ENCODE results near the gene RPL4.

RPL4 gene

DNA sequence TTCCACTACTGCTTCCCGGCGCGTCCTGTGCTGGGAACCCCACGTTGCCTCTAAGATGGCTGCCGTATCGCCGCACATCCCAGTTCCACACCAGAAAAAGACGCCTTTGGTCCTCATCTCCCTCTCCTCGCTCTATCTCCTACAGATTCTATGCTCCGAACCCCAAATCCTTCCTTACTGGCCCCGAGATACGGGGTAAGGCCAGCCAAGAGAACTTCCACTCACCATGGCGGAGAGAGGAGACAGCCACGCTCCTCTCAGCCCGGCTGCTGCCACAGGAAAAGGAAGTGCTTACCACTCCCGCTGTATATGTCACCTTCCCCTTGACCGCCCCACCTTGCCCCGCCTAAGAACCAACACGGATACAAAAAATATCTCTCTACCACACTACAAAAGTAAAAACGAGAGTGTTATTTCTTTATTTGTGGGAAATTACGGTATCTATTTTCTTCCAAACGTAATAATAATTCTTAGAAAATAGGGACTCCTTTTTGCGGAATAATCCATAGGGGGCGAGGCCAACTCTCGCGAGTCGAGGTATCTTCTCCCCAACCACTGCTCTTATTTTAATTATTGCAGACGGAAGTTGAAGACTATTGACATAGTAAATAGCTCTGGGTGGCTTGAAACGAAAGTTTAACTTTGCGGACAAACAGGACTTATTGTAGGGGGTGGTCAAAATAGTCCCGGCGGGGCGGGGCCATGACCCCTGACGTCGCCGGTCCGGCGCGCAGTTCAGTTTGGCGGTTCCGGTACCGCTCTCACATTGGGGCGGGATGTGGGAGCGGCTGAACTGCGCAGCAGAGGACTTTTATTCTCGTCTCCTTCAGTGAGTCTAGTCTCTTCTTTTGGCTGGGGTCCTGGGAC, at the start of gene RPL4, which contains the start of gene ZWILCH:
TSS of gene RPL4 (minus strand) at position 293 of the 867 bp plus-strand sequence. CDS start at position 228, 65 bp downstream.
TSS of gene ZWILCH (plus strand) at position 764 of the 867 bp plus-strand sequence. CDS start at position 777, 13 bp downstream.
- DNase-seq (ENCODE audit: low read depth, low spot score): peak; percentile 71
- peaks cover 45% of the 10 kb centered on the region for H3K36me3 ChIP-seq (ENCODE audit: insufficient read depth, low read length)
- H3K9ac ChIP-seq (ENCODE audit: insufficient read length): peak within 1 kb of the TSS; percentile 100
- TF ChIP-seq POLR2AphosphoS5 (IDR thresholded peaks at IDR 0.05; ENCODE audit: borderline replicate concordance, low read depth, low read length) (peak; percentile 96), EZH2 (IDR thresholded peaks at IDR 0.05) (no peak)
- peak within 1 kb of the TSS; percentile 95 for H3K27ac ChIP-seq
- peak within 1 kb of the TSS; percentile 100 for H3K4me3 ChIP-seq
- H3K9me3 ChIP-seq (ENCODE audit: low read depth, low read length): no peaks in the 10 kb centered on the region

GRCh38 chr15:66545255-66545654, 40.6 kb upstream of the RPL4 start:
- peaks cover 11% of the 10 kb centered on the region for H3K36me3 ChIP-seq (ENCODE audit: insufficient read depth, low read length)
- no peak overlapping the region for H3K9ac ChIP-seq (ENCODE audit: insufficient read length)
- no peaks in the 10 kb centered on the region for H3K9me3 ChIP-seq (ENCODE audit: low read depth, low read length)
- H3K4me3 ChIP-seq: no peak overlapping the region
- TF ChIP-seq EZH2 (IDR thresholded peaks at IDR 0.05) (no peak), POLR2AphosphoS5 (IDR thresholded peaks at IDR 0.05; ENCODE audit: borderline replicate concordance, low read depth, low read length) (no peak), FOXP2 (optimal IDR thresholded peaks at IDR 0.05; ENCODE audit: control extremely low read depth, extremely low read length, insufficient read depth) (no peak)
- DNase-seq (ENCODE audit: low read depth, low spot score): no peak
- no peak overlapping the region for H3K27ac ChIP-seq

GRCh38 chr15:66542896-66543295, 38.2 kb upstream of the RPL4 start:
- TF ChIP-seq FOXP2 (optimal IDR thresholded peaks at IDR 0.05; ENCODE audit: control extremely low read depth, extremely low read length, insufficient read depth): no peak
- no peak for TF ChIP-seq EZH2 (IDR thresholded peaks at IDR 0.05)
- no peak for TF ChIP-seq POLR2AphosphoS5 (IDR thresholded peaks at IDR 0.05; ENCODE audit: borderline replicate concordance, low read depth, low read length)
- DNase-seq (ENCODE audit: low read depth, low spot score): no peak
- H3K27ac ChIP-seq: no peak overlapping the region
- no peak overlapping the region for H3K9ac ChIP-seq (ENCODE audit: insufficient read length)
- H3K4me3 ChIP-seq: no peak overlapping the region
- peaks cover 17% of the 10 kb centered on the region for H3K36me3 ChIP-seq (ENCODE audit: insufficient read depth, low read length)
- no peaks in the 10 kb centered on the region for H3K9me3 ChIP-seq (ENCODE audit: low read depth, low read length)

DNA sequence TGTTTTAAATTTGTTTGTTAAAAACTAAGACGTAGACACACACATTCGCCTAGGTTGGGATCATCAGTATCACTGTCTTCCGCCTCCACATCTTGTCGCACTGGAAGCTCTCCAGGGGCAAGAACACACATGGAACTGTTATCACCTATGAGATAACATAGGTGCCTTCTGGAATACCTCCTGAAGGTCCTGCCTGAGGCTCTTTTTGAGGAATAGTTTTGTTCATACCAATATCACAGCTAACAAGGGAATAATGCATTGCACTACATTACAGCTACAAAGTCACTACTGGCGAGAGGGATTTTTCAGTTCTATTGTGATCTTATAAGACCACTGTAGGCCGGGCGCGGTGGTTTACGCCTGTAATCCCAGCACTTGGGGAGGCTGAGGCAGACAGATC, 30.4 kb upstream of the RPL4 start:
- Histone ChIP-seq H3K9ac (ENCODE audit: insufficient read length) (no peak overlapping the region), H3K36me3 (ENCODE audit: insufficient read depth, low read length) (peaks cover 6% of the 10 kb centered on the region), H3K4me3 (no peak overlapping the region), H3K9me3 (ENCODE audit: low read depth, low read length) (no peaks in the 10 kb centered on the region), H3K27ac (no peak overlapping the region)
- no peak for DNase-seq (ENCODE audit: low read depth, low spot score)
- TF ChIP-seq FOXP2 (optimal IDR thresholded peaks at IDR 0.05; ENCODE audit: control extremely low read depth, extremely low read length, insufficient read depth) (no peak), POLR2AphosphoS5 (IDR thresholded peaks at IDR 0.05; ENCODE audit: borderline replicate concordance, low read depth, low read length) (no peak), EZH2 (IDR thresholded peaks at IDR 0.05) (no peak)

- no peak for TF ChIP-seq EZH2 (IDR thresholded peaks at IDR 0.05)
- no peak for TF ChIP-seq POLR2AphosphoS5 (IDR thresholded peaks at IDR 0.05; ENCODE audit: borderline replicate concordance, low read depth, low read length)
- TF ChIP-seq FOXP2 (optimal IDR thresholded peaks at IDR 0.05; ENCODE audit: control extremely low read depth, extremely low read length, insufficient read depth): no peak
- DNase-seq (ENCODE audit: low read depth, low spot score): no peak
- H3K9ac ChIP-seq (ENCODE audit: insufficient read length): no peak overlapping the region
- no peaks in the 10 kb centered on the region for H3K9me3 ChIP-seq (ENCODE audit: low read depth, low read length)
- no peak overlapping the region for H3K27ac ChIP-seq
- peaks cover 16% of the 10 kb centered on the region for H3K36me3 ChIP-seq (ENCODE audit: insufficient read depth, low read length)
- no peak overlapping the region for H3K4me3 ChIP-seq
Measured at GRCh38 chr15:66524838-66525237, 20.2 kb upstream of the RPL4 start.

GRCh38 chr15:66523926-66524325, 19.3 kb upstream of the RPL4 start:
- no peak overlapping the region for H3K4me3 ChIP-seq
- no peaks in the 10 kb centered on the region for H3K9me3 ChIP-seq (ENCODE audit: low read depth, low read length)
- no peak for TF ChIP-seq FOXP2 (optimal IDR thresholded peaks at IDR 0.05; ENCODE audit: control extremely low read depth, extremely low read length, insufficient read depth)
- no peak for TF ChIP-seq EZH2 (IDR thresholded peaks at IDR 0.05)
- no peak for TF ChIP-seq POLR2AphosphoS5 (IDR thresholded peaks at IDR 0.05; ENCODE audit: borderline replicate concordance, low read depth, low read length)
- no peak overlapping the region for H3K27ac ChIP-seq
- H3K9ac ChIP-seq (ENCODE audit: insufficient read length): no peak overlapping the region
- peaks cover 9% of the 10 kb centered on the region for H3K36me3 ChIP-seq (ENCODE audit: insufficient read depth, low read length)
- no peak for DNase-seq (ENCODE audit: low read depth, low spot score)

- no peak for DNase-seq (ENCODE audit: low read depth, low spot score)
- Histone ChIP-seq H3K4me3 (no peak overlapping the region), H3K27ac (no peak overlapping the region), H3K9me3 (ENCODE audit: low read depth, low read length) (no peaks in the 10 kb centered on the region), H3K36me3 (ENCODE audit: insufficient read depth, low read length) (peaks cover 10% of the 10 kb centered on the region; the same call in 1 of the 2 replicates), H3K9ac (ENCODE audit: insufficient read length) (no peak overlapping the region)
- TF ChIP-seq EZH2 (IDR thresholded peaks at IDR 0.05) (no peak), FOXP2 (optimal IDR thresholded peaks at IDR 0.05; ENCODE audit: control extremely low read depth, extremely low read length, insufficient read depth) (no peak), POLR2AphosphoS5 (IDR thresholded peaks at IDR 0.05; ENCODE audit: borderline replicate concordance, low read depth, low read length) (no peak)
Measured at GRCh38 chr15:66515901-66516322, 11.3 kb upstream of the RPL4 start.

GRCh38 chr15:66514586-66514985, 9.9 kb upstream of the RPL4 start:
- Histone ChIP-seq H3K9me3 (ENCODE audit: low read depth, low read length) (no peaks in the 10 kb centered on the region), H3K9ac (ENCODE audit: insufficient read length) (no peak overlapping the region), H3K27ac (no peak overlapping the region), H3K4me3 (no peak overlapping the region), H3K36me3 (ENCODE audit: insufficient read depth, low read length) (peaks cover 10% of the 10 kb centered on the region; the same call in 1 of the 2 replicates)
- DNase-seq (ENCODE audit: low read depth, low spot score): no peak
- TF ChIP-seq EZH2 (IDR thresholded peaks at IDR 0.05): no peak
- no peak for TF ChIP-seq FOXP2 (optimal IDR thresholded peaks at IDR 0.05; ENCODE audit: control extremely low read depth, extremely low read length, insufficient read depth)
- no peak for TF ChIP-seq POLR2AphosphoS5 (IDR thresholded peaks at IDR 0.05; ENCODE audit: borderline replicate concordance, low read depth, low read length)
